HCT116 (cell line): ENCODE results near the gene TRMO. TPM values are rescaled to one million over a fixed set of nuclear protein-coding genes. Genes with fewer than 3 reads are reported as not detected.

Source experiments
- ATAC-seq: fragments of 200-7000 bp; cut with Tn5 transposase; 2 replicates; pipeline ENCODE4 v1.9.1; 2020; ENCODE audit warnings: mild to moderate bottlenecking, moderate library complexity
- BruUV-seq: library from RNA; stranded (reverse); fragments of 400-500 nt; replicated peaks from 2 replicates; lab custom pipeline; 2021; lab: Mats Ljungman, UMichigan
- CTCF ChIA-PET: fragments of 300-600 bp; sonication (Branson Sonifier 250); formaldehyde crosslinking; loops from one replicate; lab custom pipeline; 2021; ENCODE audit warnings: antibody characterized with exemption; lab: Charles Lee
- POLR2A ChIA-PET: fragments of 300-600, 350-600 bp; sonication (Branson Sonifier 250); formaldehyde crosslinking; loops from one replicate; lab custom pipeline; 2021; ENCODE audit warnings: antibody characterized with exemption; lab: Charles Lee
- RAD21 ChIA-PET, 2 experiments: fragments of 300-600 bp; sonication (Branson Sonifier 250); formaldehyde crosslinking; loops; one replicate each; lab custom pipeline; 2023; ENCODE audit warnings: low total read pairs in 2 of 2; ENCODE audit not compliant: uncharacterized antibody in 2 of 2, unreplicated experiment in 2 of 2, low non-redundant PET in 1 of 2; lab: Charles Lee
- DNase-seq: peaks from one replicate; pipeline ENCODE4 v3.0.0-alpha.2; 2010; ENCODE audit warnings: low read depth, low spot score
- H2AFZ ChIP-seq: fragments of 200-600 bp; shearing (Covaris generic), sonication (generic); 2 replicates; pipeline ENCODE4 v1.6.1; 2017; ENCODE audit warnings: low read depth, mixed run types, mixed read lengths, antibody characterized with exemption, low read length; ENCODE audit not compliant: poor library complexity, severe bottlenecking
- H3K27ac ChIP-seq: 2 replicates; pipeline ENCODE4 v1.5.1; 2012; ENCODE audit warnings: low read depth, low read length
- H3K27me3 ChIP-seq: fragments of 200-600 bp; sonication (generic); 2 replicates; pipeline ENCODE4 v1.6.1; 2016; ENCODE audit warnings: mixed run types, low read length, mixed read lengths; ENCODE audit not compliant: insufficient read depth
- H3K36me3 ChIP-seq, 2 experiments: fragments of 200-500 bp in 1 of 2; fragments of 200-600 bp in 1 of 2; sonication (Bioruptor generic) in 1 of 2; sonication (generic) in 1 of 2; 2 replicates each; pipeline versions ENCODE4 v1.5.1 to v1.6.1; 2014 to 2016; ENCODE audit warnings: low read length in 2 of 2, inconsistent platforms in 1 of 2, mixed read lengths in 1 of 2, mixed run types in 1 of 2; ENCODE audit not compliant: insufficient read depth in 2 of 2, control insufficient read depth in 1 of 2
- H3K4me1 ChIP-seq, 2 experiments: fragments of 200-600 bp in 1 of 2; sonication (generic) in 1 of 2; 2 replicates each; pipeline versions ENCODE4 v1.5.1 to v1.6.1; 2012 to 2017; ENCODE audit warnings: low read length in 2 of 2, inconsistent platforms in 1 of 2, mild to moderate bottlenecking in 1 of 2, mixed read lengths in 1 of 2, mixed run types in 1 of 2, moderate library complexity in 1 of 2; ENCODE audit not compliant: insufficient read depth in 2 of 2, control insufficient read depth in 1 of 2
- H3K4me2 ChIP-seq: fragments of 200-600 bp; sonication (generic); 2 replicates; pipeline ENCODE4 v1.6.1; 2017; ENCODE audit warnings: mixed run types, low read length, mixed read lengths
- H3K4me3 ChIP-seq, 2 experiments: fragments of 200-600 bp in 1 of 2; sonication (generic) in 1 of 2; replicated peaks in 1 of 2; 2 replicates each; pipeline ENCODE4 v1.5.1; 2011 to 2016; ENCODE audit warnings: low read length in 2 of 2, control low read depth in 1 of 2, low read depth in 1 of 2, mild to moderate bottlenecking in 1 of 2, mixed read lengths in 1 of 2, mixed run types in 1 of 2
- H3K79me2 ChIP-seq: fragments of 200-600 bp; sonication (generic); 2 replicates; pipeline ENCODE4 v1.6.1; 2017; ENCODE audit warnings: mild to moderate bottlenecking, mixed run types, low read length, moderate library complexity, mixed read lengths; ENCODE audit not compliant: insufficient read depth
- H3K9ac ChIP-seq: fragments of 200-600 bp; sonication (generic); 2 replicates; pipeline ENCODE4 v1.6.1; 2016; ENCODE audit warnings: low read length, mixed read lengths
- H3K9me2 ChIP-seq: fragments of 200-600 bp; sonication (generic), shearing (Covaris generic); 2 replicates; pipeline ENCODE4 v1.6.1; 2017; ENCODE audit warnings: mixed run types, mild to moderate bottlenecking, moderate library complexity; ENCODE audit not compliant: insufficient read depth
- H3K9me3 ChIP-seq, 2 experiments: fragments of 200-500 bp in 1 of 2; fragments of 200-600 bp in 1 of 2; sonication (Bioruptor generic) in 1 of 2; sonication (generic) in 1 of 2; 2 replicates each; pipeline ENCODE4 v1.6.1; 2014 to 2017; ENCODE audit warnings: low read length in 2 of 2, mixed read lengths in 2 of 2, inconsistent platforms in 1 of 2, low read depth in 1 of 2, mild to moderate bottlenecking in 1 of 2, mixed run types in 1 of 2, moderate library complexity in 1 of 2; ENCODE audit not compliant: control insufficient read depth in 1 of 2, insufficient read depth in 1 of 2
- H4K20me1 ChIP-seq: fragments of 200-600 bp; sonication (generic), shearing (Covaris generic); 2 replicates; pipeline ENCODE4 v1.6.1; 2017; ENCODE audit warnings: mixed run types, mild to moderate bottlenecking, moderate library complexity; ENCODE audit not compliant: insufficient read depth
- CEBPB ChIP-seq: IDR thresholded peaks from 2 replicates; pipeline ENCODE4 v1.6.1; 2012; ENCODE audit warnings: low read depth
- EGR1 ChIP-seq: IDR thresholded peaks from 2 replicates; pipeline ENCODE4 v1.6.1; 2012; ENCODE audit warnings: low read depth
- EZH2phosphoT487 ChIP-seq: fragments of 200-600 bp; IDR thresholded peaks from 2 replicates; pipeline ENCODE4 v1.6.1; 2018; ENCODE audit warnings: antibody characterized with exemption, borderline replicate concordance
- JUND ChIP-seq: IDR thresholded peaks from 2 replicates; pipeline ENCODE4 v1.6.1; 2012
- POLR2AphosphoS5 ChIP-seq: IDR thresholded peaks from 2 replicates; pipeline ENCODE4 v1.6.1; 2011; ENCODE audit warnings: mild to moderate bottlenecking, low read depth, low read length, moderate library complexity
- RAD21 ChIP-seq: IDR thresholded peaks from 2 replicates; pipeline ENCODE4 v1.6.1; 2012; ENCODE audit warnings: low read depth, mild to moderate bottlenecking
- SIN3A ChIP-seq: IDR thresholded peaks from 2 replicates; pipeline ENCODE4 v1.6.1; 2012; ENCODE audit warnings: low read depth
- SP1 ChIP-seq: IDR thresholded peaks from 2 replicates; pipeline ENCODE4 v1.6.1; 2012; ENCODE audit warnings: low read depth
- SRF ChIP-seq: IDR thresholded peaks from 2 replicates; pipeline ENCODE4 v1.6.1; 2012; ENCODE audit warnings: low read depth
- TCF7L2 ChIP-seq: IDR thresholded peaks from 2 replicates; pipeline ENCODE4 v1.7.0; 2011; ENCODE audit warnings: borderline replicate concordance, inconsistent platforms; ENCODE audit not compliant: insufficient read depth, insufficient read length; ENCODE audit errors: extremely low read depth
- YY1 ChIP-seq: IDR thresholded peaks from 2 replicates; pipeline ENCODE4 v1.6.1; 2011; ENCODE audit warnings: low read length, low read depth, moderate library complexity, mild to moderate bottlenecking; ENCODE audit not compliant: insufficient replicate concordance; ENCODE audit errors: extremely low read depth
- ZFX ChIP-seq: fragments of 450-650 bp; IDR thresholded peaks from 2 replicates; pipeline ENCODE4 v1.6.1; 2017
- ZNF274 ChIP-seq: fragments of 200-500 bp; sonication (Bioruptor generic); IDR thresholded peaks from 2 replicates; pipeline ENCODE4 v1.6.1; 2014; ENCODE audit warnings: mild to moderate bottlenecking, low read depth, low read length, inconsistent platforms
- intact Hi-C: fragments of 100-400 bp; cut with micrococcal nuclease; formaldehyde crosslinking; loops from 2 replicates; pipeline ENCODE4 v1.10.0; 2022
- total RNA-seq: library from RNA; stranded (reverse); gene quantifications from one replicate; pipeline ENCODE4 v1.2.1, GENCODE V29; 2021; ENCODE audit not compliant: unreplicated experiment
- TF ChIP-seq, protein P1 (sequence below): IDR thresholded peaks from 2 replicates; pipeline ENCODE4 v1.6.1; 2011; ENCODE audit warnings: mild to moderate bottlenecking, low read length, moderate library complexity; ENCODE audit not compliant: insufficient replicate concordance; ENCODE audit errors: extremely low read depth
- TF ChIP-seq, protein P2 (sequence below): IDR thresholded peaks from 2 replicates; pipeline ENCODE4 v1.6.1; 2012
- TF ChIP-seq, protein P3 (sequence below): IDR thresholded peaks from 2 replicates; pipeline ENCODE4 v1.6.1; 2012

Gene TRMO
- total RNA-seq, 1 experiment from 2014 or later, result 10.2 TPM

DNA sequence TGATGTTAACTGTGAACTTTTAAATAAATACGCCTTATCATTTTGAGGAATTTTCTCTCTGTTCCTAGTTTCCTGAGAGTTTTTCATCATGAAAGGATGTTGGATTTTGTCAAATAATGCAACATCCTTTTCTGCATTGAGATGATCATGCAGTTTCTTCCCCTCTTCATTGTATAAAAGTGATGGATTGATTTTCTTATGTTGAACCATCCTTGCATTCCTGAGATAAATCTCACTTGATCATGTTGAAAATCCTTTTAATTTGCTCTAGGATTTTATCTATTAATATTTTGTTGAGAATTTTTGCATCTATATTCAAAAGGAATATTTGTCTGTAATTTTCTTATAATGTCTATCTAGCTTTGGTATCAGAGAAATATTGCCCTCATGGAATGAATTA lies 56.0 kb downstream of the TRMO start:
- ChIA-PET CTCF (no interaction called here), RAD21 (no interaction called here), POLR2A (no interaction called here)
- no TSS peak for BruUV-seq
- no peak for ATAC-seq
- Histone ChIP-seq H3K4me3 (no peak overlapping the region), H3K36me3 (no peaks in the 10 kb centered on the region), H3K9me2 (no peaks in the 10 kb centered on the region), H4K20me1 (no peaks in the 10 kb centered on the region), H3K9me3 (peaks cover 0 to 4% of the 10 kb centered on the region in 2 experiments; a peak in 2 of 4 replicates), H3K27me3 (no peaks in the 10 kb centered on the region), H3K27ac (no peak overlapping the region), H3K4me1 (no peaks in the 10 kb centered on the region), H3K4me2 (no peak overlapping the region), H3K9ac (no peak overlapping the region), H3K79me2 (no peaks in the 10 kb centered on the region), H2AFZ (no peak overlapping the region)
- intact Hi-C loops, result no loop called here
- DNase-seq, result no peak
- TF ChIP-seq ZNF274 (no peak), JUND (no peak), EGR1 (no peak), CEBPB (no peak), SP1 (no peak), TCF7L2 (no peak), YY1 (no peak), ZFX (no peak), RAD21 (no peak), POLR2AphosphoS5 (no peak), SRF (no peak), EZH2phosphoT487 (no peak), SIN3A (no peak)
- TF ChIP-seq, protein P1, sequence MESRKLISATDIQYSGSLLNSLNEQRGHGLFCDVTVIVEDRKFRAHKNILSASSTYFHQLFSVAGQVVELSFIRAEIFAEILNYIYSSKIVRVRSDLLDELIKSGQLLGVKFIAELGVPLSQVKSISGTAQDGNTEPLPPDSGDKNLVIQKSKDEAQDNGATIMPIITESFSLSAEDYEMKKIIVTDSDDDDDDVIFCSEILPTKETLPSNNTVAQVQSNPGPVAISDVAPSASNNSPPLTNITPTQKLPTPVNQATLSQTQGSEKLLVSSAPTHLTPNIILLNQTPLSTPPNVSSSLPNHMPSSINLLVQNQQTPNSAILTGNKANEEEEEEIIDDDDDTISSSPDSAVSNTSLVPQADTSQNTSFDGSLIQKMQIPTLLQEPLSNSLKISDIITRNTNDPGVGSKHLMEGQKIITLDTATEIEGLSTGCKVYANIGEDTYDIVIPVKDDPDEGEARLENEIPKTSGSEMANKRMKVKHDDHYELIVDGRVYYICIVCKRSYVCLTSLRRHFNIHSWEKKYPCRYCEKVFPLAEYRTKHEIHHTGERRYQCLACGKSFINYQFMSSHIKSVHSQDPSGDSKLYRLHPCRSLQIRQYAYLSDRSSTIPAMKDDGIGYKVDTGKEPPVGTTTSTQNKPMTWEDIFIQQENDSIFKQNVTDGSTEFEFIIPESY, result no peak
- TF ChIP-seq, protein P2, sequence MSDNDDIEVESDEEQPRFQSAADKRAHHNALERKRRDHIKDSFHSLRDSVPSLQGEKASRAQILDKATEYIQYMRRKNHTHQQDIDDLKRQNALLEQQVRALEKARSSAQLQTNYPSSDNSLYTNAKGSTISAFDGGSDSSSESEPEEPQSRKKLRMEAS, result no peak
- TF ChIP-seq, protein P3, sequence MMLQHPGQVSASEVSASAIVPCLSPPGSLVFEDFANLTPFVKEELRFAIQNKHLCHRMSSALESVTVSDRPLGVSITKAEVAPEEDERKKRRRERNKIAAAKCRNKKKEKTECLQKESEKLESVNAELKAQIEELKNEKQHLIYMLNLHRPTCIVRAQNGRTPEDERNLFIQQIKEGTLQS, result no peak
